DMS153 (cell line): ENCODE measurements around the gene IFI44L.

Experiments
- DNase-seq: peaks from one replicate; lab custom pipeline; 2025; lab: John Stamatoyannopoulos, UW

Gene IFI44L

DNA sequence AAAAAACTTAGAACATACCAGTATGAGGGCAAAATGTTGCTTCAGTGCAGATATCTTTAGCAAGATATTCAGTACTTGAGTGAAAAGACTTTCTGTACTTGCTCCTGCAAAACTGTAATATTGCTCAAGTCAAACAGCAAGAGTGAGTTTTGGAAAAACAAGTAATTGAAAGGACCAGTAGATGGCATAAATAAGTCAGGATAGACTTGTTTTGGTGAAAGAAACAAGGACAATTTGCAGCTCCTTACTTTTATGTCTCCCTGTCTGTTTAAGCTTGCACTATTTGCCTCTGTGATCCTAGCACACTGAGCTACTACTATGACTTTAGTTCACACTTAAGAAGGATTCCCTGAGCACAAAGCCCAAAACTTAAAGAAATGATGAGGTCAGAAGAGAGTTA is 68.4 kb downstream of the IFI44L start:
- no peak for DNase-seq

GRCh38 chr1:78690516-78690915 is 70.3 kb downstream of the IFI44L start:
- no peak for DNase-seq

DNA sequence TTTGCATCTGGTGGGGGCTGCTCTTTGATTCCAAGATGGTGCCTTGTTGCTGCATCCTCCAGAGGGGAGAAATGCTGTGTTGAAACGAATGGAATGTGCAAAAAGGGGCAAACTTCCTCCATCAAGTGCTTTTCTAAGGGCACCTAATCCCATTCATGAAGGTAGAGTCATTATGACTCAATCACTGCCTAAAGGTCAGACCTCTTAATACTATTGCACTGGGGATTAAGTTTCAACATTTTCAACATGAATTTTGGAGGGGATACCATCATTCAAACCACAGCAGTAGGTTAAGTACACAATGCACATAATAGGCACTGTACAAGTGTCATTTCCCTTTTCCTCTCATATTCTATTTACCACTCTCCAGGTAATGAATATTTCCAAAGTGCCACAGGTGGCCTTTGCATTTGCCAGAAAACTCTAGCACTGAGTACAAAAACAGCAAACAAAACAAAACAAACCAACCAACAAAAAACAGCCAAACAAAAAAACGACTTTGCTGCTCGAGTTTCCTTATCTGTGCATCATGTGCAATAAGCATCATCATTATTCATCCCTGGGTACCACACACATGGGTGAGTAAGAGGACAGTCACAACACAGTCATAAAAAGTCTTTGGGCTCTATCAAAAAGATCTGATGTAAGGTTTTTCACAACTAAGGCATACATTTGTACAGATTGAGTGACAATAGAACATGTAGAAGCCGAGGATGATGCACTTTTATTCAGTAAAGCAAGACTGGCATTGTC is 71.9 kb downstream of the IFI44L start:
- no peak for DNase-seq
